HG03064 (cell line): ENCODE measurements around the gene CYP39A1.

Experiments
- ATAC-seq: cut with Tn5 transposase; IDR thresholded peaks from one replicate; pipeline ENCODE4 v1.9.1; 2021; ENCODE audit warnings: low read depth; ENCODE audit not compliant: unreplicated experiment

The CYP39A1 gene

GRCh38 chr6:46598215-46598614 is 54.4 kb downstream of the CYP39A1 start:
- no peak for ATAC-seq

DNA sequence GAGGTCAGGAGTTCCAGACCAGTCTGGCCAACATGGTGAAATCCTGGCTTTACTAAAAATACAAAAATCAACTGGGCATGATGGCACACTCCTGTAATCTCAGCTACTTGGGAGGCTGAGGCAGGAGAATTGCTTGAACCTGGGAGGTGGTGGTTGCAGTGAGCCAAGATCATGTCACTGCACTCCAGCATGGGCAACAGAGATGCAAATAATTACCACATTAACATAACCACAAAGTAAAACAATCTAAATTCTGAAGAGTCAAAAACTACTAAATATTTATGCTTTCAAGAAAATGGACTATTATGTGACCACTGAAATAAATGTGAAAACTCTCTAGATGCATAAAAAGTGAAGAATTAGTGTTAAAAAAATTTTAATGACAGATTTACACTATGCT is 59.9 kb downstream of the CYP39A1 start:
- no peak for ATAC-seq

GRCh38 chr6:46592046-46592445 is 60.6 kb downstream of the CYP39A1 start:
- ATAC-seq = no peak

GRCh38 chr6:46590765-46591164 is 61.9 kb downstream of the CYP39A1 start:
- no peak for ATAC-seq

GRCh38 chr6:46586906-46587305 is 65.7 kb downstream of the CYP39A1 start:
- no peak for ATAC-seq

DNA sequence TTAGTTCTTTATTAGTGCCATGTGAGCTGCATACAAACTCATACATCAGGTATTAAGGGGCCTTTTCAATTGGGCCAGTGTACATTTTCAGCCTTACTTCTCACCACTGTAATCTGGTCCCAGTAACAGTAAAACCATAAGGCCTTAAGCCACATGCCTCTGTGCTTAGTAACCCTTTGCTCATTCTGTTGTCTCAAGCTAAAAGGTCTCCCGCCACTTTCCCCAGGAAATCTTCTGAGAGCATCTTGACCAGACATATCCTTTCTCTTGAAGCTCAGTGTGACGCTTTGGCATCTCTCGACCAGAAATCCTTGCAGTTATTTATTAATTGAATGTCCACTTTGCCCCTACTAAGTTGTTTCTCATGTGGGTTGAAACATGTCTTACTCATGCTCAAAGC is 68.0 kb downstream of the CYP39A1 start:
- no peak for ATAC-seq

DNA sequence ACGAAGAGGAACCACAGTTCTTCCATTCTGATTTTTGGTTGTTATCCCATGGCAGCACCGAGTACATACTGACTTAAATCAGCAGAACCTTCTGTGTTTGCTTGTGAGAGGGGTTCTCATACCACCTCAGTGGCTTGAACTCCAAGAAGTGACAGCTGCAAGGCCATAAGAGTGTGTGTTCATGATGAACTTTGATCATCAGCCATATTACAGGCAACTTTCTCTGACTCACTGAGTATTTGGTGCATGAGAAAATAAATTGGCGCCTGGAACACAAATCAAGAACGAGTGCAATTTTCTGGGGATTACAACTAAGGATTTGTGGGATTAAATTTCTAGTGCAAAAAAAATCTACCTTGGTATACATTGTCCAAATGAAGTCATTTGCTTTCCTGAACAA is 68.9 kb downstream of the CYP39A1 start:
- ATAC-seq = no peak

- ATAC-seq = no peak
These were observed 69.5 kb downstream of the CYP39A1 start for GRCh38 chr6:46583081-46583480.

- ATAC-seq = no peak
These were observed 71.0 kb downstream of the CYP39A1 start for GRCh38 chr6:46581459-46582177.

- ATAC-seq = no peak
These were observed 77.1 kb downstream of the CYP39A1 start for GRCh38 chr6:46575530-46575929.

DNA sequence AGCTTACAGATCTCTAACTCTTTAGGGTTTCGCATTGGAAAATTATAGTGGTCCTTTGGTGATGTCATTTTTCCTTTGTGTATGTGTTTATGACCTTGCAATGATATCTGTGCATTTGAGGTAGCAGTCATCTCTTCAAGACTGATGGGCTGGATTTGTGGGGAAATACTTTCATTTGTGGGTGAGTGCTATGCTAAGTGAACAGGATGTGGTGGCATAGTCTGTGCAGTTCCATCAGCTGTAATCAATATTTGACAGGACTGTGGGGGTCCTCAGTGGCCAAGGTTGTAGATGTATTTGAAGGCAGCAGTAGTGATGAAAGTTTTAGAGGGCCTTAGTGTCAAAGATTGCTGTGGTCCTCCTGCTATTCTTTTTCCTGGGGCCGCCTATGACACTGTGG is 79.5 kb downstream of the CYP39A1 start:
- no peak for ATAC-seq

DNA sequence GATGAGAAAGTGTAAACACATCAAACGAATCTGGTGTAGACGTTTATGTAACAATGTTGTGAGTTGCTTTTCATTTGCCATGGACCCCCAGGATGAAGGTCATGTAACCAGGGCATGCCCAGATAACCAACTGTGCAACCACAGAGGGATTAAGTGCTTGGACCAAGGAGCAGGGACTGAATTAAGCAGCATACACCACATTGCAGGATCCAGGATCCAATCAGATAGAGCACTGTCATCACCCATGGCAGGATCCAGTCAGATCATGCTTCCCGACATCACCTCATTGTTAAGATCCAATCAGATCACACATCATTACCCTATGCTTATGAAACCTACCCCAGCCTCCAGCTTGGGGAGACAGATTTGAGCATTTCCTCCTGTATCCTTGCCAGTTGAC is 87.1 kb downstream of the CYP39A1 start:
- no peak for ATAC-seq

DNA sequence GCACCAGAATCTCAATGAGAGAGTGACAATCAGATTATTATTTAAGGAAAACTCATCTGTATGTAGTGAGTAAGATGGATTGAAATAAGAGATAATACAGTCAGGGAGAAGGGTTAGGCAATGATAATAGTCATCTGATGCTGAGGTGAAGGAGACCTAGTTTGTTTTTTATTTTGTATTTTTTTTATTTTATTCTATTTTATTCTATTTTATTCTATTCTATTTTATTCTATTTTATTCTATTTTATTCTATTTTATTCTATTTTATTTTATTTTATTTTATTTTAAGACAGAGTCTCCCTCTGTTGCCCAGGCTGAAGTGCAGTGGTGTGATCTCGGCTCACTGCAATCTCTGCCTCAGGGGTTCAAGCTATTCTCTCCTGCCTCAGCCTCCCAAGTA is 88.7 kb downstream of the CYP39A1 start:
- no peak for ATAC-seq

GRCh38 chr6:46556053-46556452 is 96.6 kb downstream of the CYP39A1 start:
- no peak for ATAC-seq

DNA sequence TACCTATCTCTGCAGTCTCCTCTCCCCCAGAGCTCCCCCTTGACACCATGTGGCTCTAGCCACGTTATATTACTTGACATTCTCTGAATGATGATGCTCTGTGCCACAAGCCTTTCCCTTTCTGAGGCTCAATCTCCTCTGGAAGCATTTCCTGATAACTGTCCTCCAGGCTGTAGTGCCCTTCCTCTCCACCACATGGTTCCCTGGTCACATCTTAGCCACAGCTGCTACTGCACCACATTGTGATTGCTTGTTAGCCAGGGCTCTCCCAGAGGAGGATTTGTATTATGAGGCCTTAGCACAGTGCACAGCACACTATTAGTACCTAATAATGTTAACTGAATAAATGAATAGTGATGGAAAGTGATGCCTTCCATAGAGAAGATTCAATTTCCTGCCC is 97.5 kb downstream of the CYP39A1 start:
- ATAC-seq = no peak

GRCh38 chr6:46549155-46549554 is 103.5 kb downstream of the CYP39A1 start:
- ATAC-seq = no peak

- no peak for ATAC-seq
These were observed 111.1 kb downstream of the CYP39A1 start for GRCh38 chr6:46541556-46541955.

DNA sequence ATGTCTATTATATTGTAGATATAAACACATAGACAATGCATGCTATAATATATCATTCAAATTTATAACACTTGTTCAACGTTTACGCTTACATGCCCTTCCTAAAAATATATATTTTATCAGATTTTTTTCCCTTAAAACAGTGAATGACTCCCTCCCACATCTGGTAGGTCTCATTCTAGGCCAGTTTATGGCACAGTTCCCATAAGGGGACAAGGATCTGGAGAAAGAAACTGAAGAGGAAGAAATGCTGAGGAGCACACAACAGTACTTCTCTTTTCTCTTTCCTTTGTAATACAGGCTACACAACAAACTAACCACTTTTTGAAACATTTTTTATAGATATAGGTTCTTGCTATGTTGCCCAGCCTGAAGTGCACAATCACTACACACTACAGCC is 112.8 kb downstream of the CYP39A1 start:
- ATAC-seq = no peak

- ATAC-seq = no peak
These were observed 113.7 kb downstream of the CYP39A1 start for GRCh38 chr6:46538800-46539480.

DNA sequence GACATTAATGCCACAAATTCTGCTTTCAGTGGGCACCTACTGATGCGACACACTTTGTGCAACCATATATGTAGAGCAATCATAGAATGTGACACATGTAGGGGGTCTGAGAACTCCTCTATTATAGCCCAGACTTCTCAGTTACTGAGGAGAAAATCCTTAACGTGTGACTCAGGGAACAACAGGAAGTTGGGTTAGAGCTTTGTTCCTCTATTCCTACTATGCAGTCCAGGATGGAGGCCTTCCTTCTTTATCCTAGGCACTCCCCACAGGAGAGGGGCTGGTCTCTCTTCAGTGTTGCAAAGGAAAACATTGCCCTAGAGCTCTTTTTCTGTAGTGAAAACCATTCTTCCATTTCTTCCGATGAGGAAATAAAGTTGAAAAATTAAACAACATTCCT is 121.7 kb downstream of the CYP39A1 start:
- ATAC-seq = no peak

DNA sequence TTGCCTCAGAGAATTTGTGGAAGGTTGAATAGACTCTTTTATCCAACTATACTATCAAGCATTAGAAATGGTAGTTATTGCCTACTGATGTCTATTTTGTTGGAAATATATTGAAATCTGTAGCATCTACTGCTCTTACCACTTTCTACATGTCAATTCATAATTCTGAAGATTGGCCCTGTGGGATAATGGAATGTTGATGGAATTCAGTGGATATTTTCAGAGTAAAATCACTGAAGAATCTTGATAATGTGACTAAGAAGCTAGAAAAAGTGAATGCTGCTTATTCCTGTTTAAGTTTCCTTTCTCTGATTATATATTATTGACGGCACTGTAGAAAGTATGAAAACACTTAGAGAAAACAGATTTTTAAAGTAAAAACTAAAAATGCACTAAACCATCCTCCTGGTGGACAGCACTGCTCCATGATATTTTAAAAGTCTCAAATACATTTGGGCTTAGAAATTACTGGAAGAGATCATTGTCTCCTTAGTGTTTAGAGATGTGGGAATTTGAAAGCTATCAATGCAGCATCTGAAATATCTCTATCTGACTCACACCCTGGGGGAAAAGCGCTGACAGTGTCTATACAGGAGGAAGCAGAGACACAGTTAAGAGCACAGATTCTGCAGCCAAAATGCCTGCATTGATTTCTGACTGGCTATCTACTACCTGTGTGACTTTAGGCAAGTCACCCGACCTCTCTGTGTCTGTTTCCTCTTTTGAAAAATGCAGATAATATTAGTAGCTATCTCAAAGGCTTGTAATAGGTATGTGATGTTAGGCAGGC is 123.5 kb downstream of the CYP39A1 start:
- no peak for ATAC-seq

DNA sequence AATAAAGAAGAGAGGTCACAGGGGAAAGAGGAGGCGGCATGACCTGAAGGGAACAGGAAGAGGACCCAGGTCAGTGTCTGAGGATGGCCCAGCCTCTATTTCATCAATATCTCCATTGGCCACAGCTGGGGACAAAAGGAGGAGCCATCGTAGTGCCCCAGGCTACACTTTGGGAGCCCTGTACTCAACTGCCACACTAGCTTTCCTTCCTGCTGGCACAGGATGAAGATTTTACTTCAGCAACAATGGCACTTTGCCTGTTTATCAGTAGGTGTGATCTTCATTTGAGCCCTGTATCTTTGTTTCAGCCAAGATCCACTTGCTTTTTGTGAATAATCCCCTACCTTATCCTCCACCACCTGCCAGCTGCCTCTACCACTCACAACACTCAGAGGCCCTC is 126.0 kb downstream of the CYP39A1 start:
- ATAC-seq = no peak
